Osteoblast (primary cell): ENCODE measurements around the gene NTRK2. TPM values are rescaled to one million over a fixed set of nuclear protein-coding genes. Genes with fewer than 3 reads are reported as not detected.

Source experiments
- DNase-seq: peaks from one replicate; pipeline ENCODE4 v3.0.0; 2011; ENCODE audit warnings: low spot score, mixed read lengths; ENCODE audit not compliant: insufficient read length; ENCODE audit errors: missing footprints
- H2AFZ ChIP-seq: 2 replicates; pipeline ENCODE4 v1.6.0; 2011; ENCODE audit warnings: mild to moderate bottlenecking, low read length
- H3K27ac ChIP-seq: 2 replicates; pipeline ENCODE4 v1.5.1; 2011; ENCODE audit warnings: mild to moderate bottlenecking, low read depth, low read length, moderate library complexity
- H3K27me3 ChIP-seq: 2 replicates; pipeline ENCODE4 v1.6.0; 2012; ENCODE audit warnings: mild to moderate bottlenecking, control low read depth, inconsistent platforms, low read length, moderate library complexity; ENCODE audit not compliant: insufficient read depth
- H3K36me3 ChIP-seq: 2 replicates; pipeline ENCODE4 v1.5.1; 2011; ENCODE audit warnings: mild to moderate bottlenecking, low read length, control low read depth, moderate library complexity; ENCODE audit not compliant: insufficient read depth
- H3K4me1 ChIP-seq: 2 replicates; pipeline ENCODE4 v1.5.1; 2011; ENCODE audit warnings: mild to moderate bottlenecking, low read length, control low read depth, moderate library complexity; ENCODE audit not compliant: insufficient read depth
- H3K4me2 ChIP-seq: 2 replicates; pipeline ENCODE4 v1.6.0; 2011; ENCODE audit warnings: mild to moderate bottlenecking, low read length; ENCODE audit not compliant: insufficient read depth
- H3K4me3 ChIP-seq: fragments of 200-600 bp; sonication (generic); 3 replicates; pipeline ENCODE4 v1.5.1; 2012; ENCODE audit warnings: mild to moderate bottlenecking, low read length, inconsistent platforms; ENCODE audit not compliant: insufficient read depth
- H3K79me2 ChIP-seq: 2 replicates; pipeline ENCODE4 v1.6.0; 2012; ENCODE audit warnings: mild to moderate bottlenecking, low read length, control low read depth, inconsistent platforms; ENCODE audit not compliant: insufficient read depth
- H3K9me3 ChIP-seq: 2 replicates; pipeline ENCODE4 v1.5.1; 2011; ENCODE audit warnings: low read depth, low read length, control low read depth
- H4K20me1 ChIP-seq: 2 replicates; pipeline ENCODE4 v1.6.0; 2012; ENCODE audit warnings: mild to moderate bottlenecking, low read length, control low read depth; ENCODE audit not compliant: insufficient read depth
- CTCF ChIP-seq: IDR thresholded peaks from 2 replicates; pipeline ENCODE4 v1.5.1; 2011; ENCODE audit warnings: mild to moderate bottlenecking, low read depth, low read length, moderate library complexity; ENCODE audit errors: extremely low read depth
- total RNA-seq: library from RNA; depleted of rRNA; stranded (reverse); fragments of >200 nt; gene quantifications from 2 replicates; pipeline ENCODE4 v1.2.3, GENCODE V29; 2012

NTRK2 gene
- total RNA-seq, 1 donor = 3.3 TPM

DNA sequence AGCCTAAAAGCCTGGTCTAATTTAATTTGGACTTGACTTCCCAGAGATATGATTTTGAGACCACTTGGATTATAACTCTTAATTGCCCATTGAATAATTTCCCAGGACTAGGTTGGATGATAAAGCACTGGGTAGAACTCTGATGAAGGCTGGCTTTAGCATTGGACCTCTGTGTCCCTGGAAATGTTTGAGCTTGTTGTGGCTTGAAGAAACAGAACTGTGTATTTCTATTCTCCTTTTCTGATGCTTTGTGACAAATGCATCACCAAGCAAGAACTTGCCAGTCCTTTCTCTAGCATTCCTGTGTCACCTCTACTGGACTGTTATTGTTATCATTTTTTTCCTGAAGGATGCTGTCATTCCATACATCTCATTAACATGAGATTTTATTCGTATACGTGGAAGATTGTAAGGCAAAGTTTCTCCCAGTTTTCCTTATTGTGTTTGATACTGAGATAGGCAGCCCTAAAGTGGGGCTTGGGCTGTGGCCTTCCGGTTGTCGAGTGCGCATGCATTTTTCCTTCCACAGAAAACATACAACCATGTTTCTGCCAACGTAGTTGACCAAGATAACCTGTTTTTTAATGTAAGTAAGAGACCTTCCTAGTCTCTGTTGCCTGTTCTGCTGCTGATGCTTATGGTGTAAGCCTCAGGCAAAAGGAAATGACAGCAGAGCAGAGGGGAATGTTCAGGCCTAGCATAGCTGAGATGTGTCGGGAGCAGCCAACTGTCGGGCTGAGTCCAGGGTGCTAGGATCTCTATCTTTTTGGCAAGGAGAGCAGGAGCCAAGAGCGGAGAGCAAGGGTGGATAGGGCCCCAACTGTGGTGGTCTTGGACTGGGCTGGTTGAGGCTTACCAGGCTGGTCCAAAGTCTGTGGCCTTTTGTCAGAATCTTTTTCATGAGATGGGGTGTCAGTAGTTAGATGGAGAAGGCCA lies 2.3 kb downstream of the NTRK2 start:
- H3K27ac ChIP-seq = no peak overlapping the region
- H2AFZ ChIP-seq = no peak overlapping the region
- H3K36me3 ChIP-seq = no peaks in the 10 kb centered on the region
- H3K4me3 ChIP-seq = no peak overlapping the region
- DNase-seq = no peak
- H3K27me3 ChIP-seq = peaks cover 30% of the 10 kb centered on the region
- no peaks in the 10 kb centered on the region for H4K20me1 ChIP-seq
- H3K79me2 ChIP-seq = no peaks in the 10 kb centered on the region
- no peaks in the 10 kb centered on the region for H3K4me1 ChIP-seq
- no peak overlapping the region for H3K4me2 ChIP-seq
- no peaks in the 10 kb centered on the region for H3K9me3 ChIP-seq
- TF ChIP-seq CTCF = no peak

DNA sequence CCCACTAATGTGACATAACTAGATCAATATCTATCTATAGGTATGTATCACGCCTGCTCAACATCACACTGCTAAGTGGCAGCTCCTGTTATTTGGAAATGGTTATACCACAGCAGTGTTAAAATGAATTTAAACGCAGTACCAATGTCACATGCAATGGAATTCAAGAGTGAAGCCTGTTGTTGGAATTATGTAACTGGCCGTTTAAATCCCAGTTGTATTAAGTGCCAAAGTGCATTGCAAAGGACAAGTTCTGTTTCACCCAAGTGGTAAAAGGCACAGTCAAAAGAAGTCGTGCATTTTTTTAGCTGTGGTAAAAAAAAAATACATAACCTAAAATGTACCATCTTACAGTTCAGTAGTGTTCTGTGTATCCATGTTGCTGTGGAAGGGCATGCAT lies 4.3 kb downstream of the NTRK2 start:
- H2AFZ ChIP-seq = no peak overlapping the region
- H3K79me2 ChIP-seq = no peaks in the 10 kb centered on the region
- no peak overlapping the region for H3K4me3 ChIP-seq
- DNase-seq = no peak
- no peaks in the 10 kb centered on the region for H3K36me3 ChIP-seq
- peaks cover 28% of the 10 kb centered on the region for H3K27me3 ChIP-seq
- no peak for TF ChIP-seq CTCF
- H3K4me2 ChIP-seq = no peak overlapping the region
- H4K20me1 ChIP-seq = no peaks in the 10 kb centered on the region
- H3K4me1 ChIP-seq = no peaks in the 10 kb centered on the region
- no peaks in the 10 kb centered on the region for H3K9me3 ChIP-seq
- H3K27ac ChIP-seq = no peak overlapping the region

DNA sequence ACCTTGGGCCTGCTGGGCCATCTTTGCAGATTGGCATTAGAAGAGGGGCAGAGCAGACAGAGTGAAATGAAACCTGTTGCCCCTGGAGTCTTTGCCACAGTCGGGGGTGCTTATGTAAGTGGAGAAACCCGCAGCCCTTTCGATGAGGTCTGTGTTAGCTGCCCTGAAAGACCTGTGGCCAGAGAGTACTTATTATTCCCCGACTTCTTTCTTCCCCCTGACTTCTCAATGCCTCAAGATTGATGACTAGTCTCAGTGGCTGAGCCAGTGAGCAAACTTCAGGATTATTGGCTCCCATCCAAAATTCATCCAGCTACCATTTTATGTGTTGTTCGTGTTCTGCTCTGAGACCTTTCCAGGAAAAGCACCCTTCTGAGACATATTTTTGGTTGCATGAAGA lies 7.6 kb downstream of the NTRK2 start:
- H3K4me2 ChIP-seq = no peak overlapping the region
- H3K27ac ChIP-seq = no peak overlapping the region
- no peak overlapping the region for H3K4me3 ChIP-seq
- no peaks in the 10 kb centered on the region for H3K36me3 ChIP-seq
- H3K27me3 ChIP-seq = peaks cover 2% of the 10 kb centered on the region
- H2AFZ ChIP-seq = no peak overlapping the region
- H3K9me3 ChIP-seq = no peaks in the 10 kb centered on the region
- TF ChIP-seq CTCF = no peak
- H3K4me1 ChIP-seq = no peaks in the 10 kb centered on the region
- H3K79me2 ChIP-seq = no peaks in the 10 kb centered on the region
- no peak for DNase-seq
- no peaks in the 10 kb centered on the region for H4K20me1 ChIP-seq

DNA sequence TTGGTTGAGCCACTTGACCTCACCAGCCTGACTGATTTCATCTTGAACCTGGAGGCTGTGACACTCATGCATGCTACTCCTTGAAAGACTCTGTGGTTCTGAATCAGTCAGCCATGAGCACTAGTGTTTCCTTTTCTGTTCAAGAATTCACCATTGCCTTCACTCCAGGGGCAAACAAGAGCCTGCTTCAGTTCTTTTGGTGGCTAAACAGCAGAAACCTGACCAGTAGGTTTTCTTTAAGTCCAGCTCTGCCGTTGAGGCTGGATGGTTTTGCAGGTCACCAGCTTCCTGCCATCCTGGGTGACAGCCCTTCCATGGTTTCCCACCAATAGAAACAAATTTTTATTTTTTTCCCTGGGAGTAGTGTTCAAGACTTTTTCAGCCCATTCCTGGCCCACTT lies 10.0 kb downstream of the NTRK2 start:
- Histone ChIP-seq H3K36me3 (no peaks in the 10 kb centered on the region), H3K27ac (no peak overlapping the region), H3K4me2 (no peak overlapping the region), H3K27me3 (no peaks in the 10 kb centered on the region), H3K9me3 (no peaks in the 10 kb centered on the region), H3K79me2 (no peaks in the 10 kb centered on the region), H4K20me1 (no peaks in the 10 kb centered on the region), H3K4me1 (no peaks in the 10 kb centered on the region), H2AFZ (no peak overlapping the region), H3K4me3 (no peak overlapping the region)
- DNase-seq = no peak
- TF ChIP-seq CTCF = no peak
